GM23338 (cell line): ENCODE data around the gene LTB4R. TPM values are rescaled to one million over a fixed set of nuclear protein-coding genes. Genes with fewer than 3 reads are reported as not detected.

ENCODE experiments used
- ATAC-seq: fragments of 200-7000 bp; cut with Tn5 transposase; 3 replicates; pipeline ENCODE4 v1.9.1; 2020
- DNase-seq: peaks from one replicate; pipeline ENCODE4 v3.0.0-alpha.2; 2015; ENCODE audit warnings: low spot score
- H2AFZ ChIP-seq: fragments of 200-600 bp; sonication (generic); 2 replicates; pipeline ENCODE4 v1.8.0; 2016; ENCODE audit warnings: antibody characterized with exemption, mild to moderate bottlenecking, moderate library complexity
- H3F3A ChIP-seq: fragments of 200-600 bp; sonication (generic); replicated peaks from 2 replicates; pipeline ENCODE4 v1.8.0; 2017; ENCODE audit warnings: antibody characterized with exemption, mixed run types, low read depth
- H3K27ac ChIP-seq: fragments of 200-600 bp; sonication (generic); 2 replicates; pipeline ENCODE4 v1.6.1; 2016; ENCODE audit warnings: low read depth
- H3K27me3 ChIP-seq: fragments of 200-600 bp; sonication (generic); 2 replicates; pipeline ENCODE4 v1.8.0; 2016; ENCODE audit warnings: mild to moderate bottlenecking, mixed run types, moderate library complexity; ENCODE audit not compliant: insufficient read depth
- H3K36me3 ChIP-seq: fragments of 200-600 bp; sonication (generic); 2 replicates; pipeline ENCODE4 v1.8.0; 2016; ENCODE audit warnings: mild to moderate bottlenecking; ENCODE audit not compliant: insufficient read depth
- H3K4me1 ChIP-seq: fragments of 200-600 bp; sonication (generic); 2 replicates; pipeline ENCODE4 v1.8.0; 2016; ENCODE audit warnings: mild to moderate bottlenecking, moderate library complexity; ENCODE audit not compliant: insufficient read depth
- H3K4me2 ChIP-seq: fragments of 200-600 bp; sonication (generic); 2 replicates; pipeline ENCODE4 v1.7.1; 2017; ENCODE audit warnings: mixed run types
- H3K4me3 ChIP-seq: fragments of 200-600 bp; sonication (generic); 2 replicates; pipeline ENCODE4 v1.6.1; 2016; ENCODE audit warnings: mixed run types
- H3K79me2 ChIP-seq: fragments of 200-600 bp; sonication (generic); replicated peaks from 2 replicates; pipeline ENCODE4 v1.8.0; 2017; ENCODE audit warnings: mild to moderate bottlenecking; ENCODE audit not compliant: insufficient read depth
- H3K9me2 ChIP-seq: fragments of 200-600 bp; sonication (generic); 2 replicates; pipeline ENCODE4 v1.8.0; 2017; ENCODE audit not compliant: insufficient read depth
- H4K20me1 ChIP-seq: fragments of 200-600 bp; sonication (generic); replicated peaks from 2 replicates; pipeline ENCODE4 v1.8.0; 2017; ENCODE audit warnings: mild to moderate bottlenecking; ENCODE audit not compliant: insufficient read depth
- H3K27ac Mint-ChIP-seq: 2 replicates; pipeline ENCODE4 v1.8.0; 2020; ENCODE audit warnings: inconsistent platforms, mild to moderate bottlenecking, moderate library complexity, mixed read lengths
- H3K27me3 Mint-ChIP-seq: 3 replicates; pipeline ENCODE4 v1.8.0; 2022; ENCODE audit warnings: low read depth, mild to moderate bottlenecking, moderate library complexity, mixed read lengths, inconsistent platforms; ENCODE audit not compliant: insufficient read depth, poor library complexity
- H3K36me3 Mint-ChIP-seq: 3 replicates; pipeline ENCODE4 v1.8.0; 2021; ENCODE audit warnings: low read depth, mild to moderate bottlenecking, inconsistent platforms, moderate library complexity, mixed read lengths
- H3K4me1 Mint-ChIP-seq: 3 replicates; pipeline ENCODE4 v1.8.0; 2020; ENCODE audit warnings: mild to moderate bottlenecking, inconsistent platforms, mixed read lengths
- H3K4me3 Mint-ChIP-seq: 3 replicates; pipeline ENCODE4 v1.8.0; 2021; ENCODE audit warnings: moderate library complexity, mild to moderate bottlenecking, inconsistent platforms, mixed read lengths
- H3K9me3 Mint-ChIP-seq: 3 replicates; pipeline ENCODE4 v1.8.0; 2020; ENCODE audit warnings: moderate library complexity, mild to moderate bottlenecking, inconsistent platforms, mixed read lengths
- CREB1 ChIP-seq: fragments of 250-450 bp; sonication (Bioruptor Pico); IDR thresholded peaks from 2 replicates; pipeline ENCODE4 v1.5.0; 2020; ENCODE audit warnings: low read depth, mild to moderate bottlenecking, moderate library complexity
- EZH2phosphoT487 ChIP-seq: fragments of 200-600 bp; sonication (generic); IDR thresholded peaks from one replicate; pipeline ENCODE4 v1.8.1; 2018; ENCODE audit warnings: antibody characterized with exemption; ENCODE audit not compliant: unreplicated experiment
- JUNB ChIP-seq: IDR thresholded peaks from one replicate; pipeline ENCODE4 v1.6.1; 2016; ENCODE audit warnings: antibody characterized with exemption; ENCODE audit not compliant: unreplicated experiment
- POLR2AphosphoS5 ChIP-seq: IDR thresholded peaks from 2 replicates; pipeline ENCODE4 v1.6.1; 2016; ENCODE audit warnings: antibody characterized with exemption, low read depth
- STAT1 ChIP-seq: IDR thresholded peaks from one replicate; pipeline ENCODE4 v1.6.1; 2016; ENCODE audit warnings: antibody characterized with exemption; ENCODE audit not compliant: unreplicated experiment
- ZNF331 ChIP-seq: fragments of 250-450 bp; sonication (Bioruptor Pico); IDR thresholded peaks from 2 replicates; pipeline ENCODE4 v1.5.0; 2020; ENCODE audit warnings: low read depth, mild to moderate bottlenecking, moderate library complexity
- polyA plus RNA-seq: library from polyadenylated mRNA; unstranded; fragments of >200 nt; fragmentation: Nextera tagmentation; extraction: Ambion mirVana; gene quantifications from 2 replicates; pipeline ENCODE4 v1.2.1, GENCODE V29; 2016
- total RNA-seq: library from RNA; depleted of rRNA; stranded (reverse); fragments of >200 nt; shearing (Covaris generic); gene quantifications from 2 replicates; pipeline ENCODE4 v1.2.3, GENCODE V29; 2014
- TF ChIP-seq, protein P1 (sequence below): IDR thresholded peaks from 2 replicates; pipeline ENCODE4 v1.6.1; 2016; ENCODE audit warnings: antibody characterized with exemption
- TF ChIP-seq, protein P2 (sequence below), 2 experiments: fragments of 200-600 bp in 1 of 2; sonication (generic) in 1 of 2; conservative IDR thresholded peaks; 2 replicates each; pipeline versions ENCODE4 v1.5.1 to v1.6.1; 2016 to 2017; ENCODE audit warnings: antibody characterized with exemption in 2 of 2, low read depth in 2 of 2, mild to moderate bottlenecking in 2 of 2, moderate library complexity in 1 of 2
- TF ChIP-seq, protein P3 (sequence below): fragments of 250-450 bp; sonication (Bioruptor Pico); IDR thresholded peaks from 2 replicates; pipeline ENCODE4 v1.5.0; 2020; ENCODE audit warnings: mild to moderate bottlenecking, moderate library complexity

The LTB4R gene
- total and polyA plus RNA-seq, 2 experiments from 2014 or later, result 2.1 to 4.7 TPM

DNA sequence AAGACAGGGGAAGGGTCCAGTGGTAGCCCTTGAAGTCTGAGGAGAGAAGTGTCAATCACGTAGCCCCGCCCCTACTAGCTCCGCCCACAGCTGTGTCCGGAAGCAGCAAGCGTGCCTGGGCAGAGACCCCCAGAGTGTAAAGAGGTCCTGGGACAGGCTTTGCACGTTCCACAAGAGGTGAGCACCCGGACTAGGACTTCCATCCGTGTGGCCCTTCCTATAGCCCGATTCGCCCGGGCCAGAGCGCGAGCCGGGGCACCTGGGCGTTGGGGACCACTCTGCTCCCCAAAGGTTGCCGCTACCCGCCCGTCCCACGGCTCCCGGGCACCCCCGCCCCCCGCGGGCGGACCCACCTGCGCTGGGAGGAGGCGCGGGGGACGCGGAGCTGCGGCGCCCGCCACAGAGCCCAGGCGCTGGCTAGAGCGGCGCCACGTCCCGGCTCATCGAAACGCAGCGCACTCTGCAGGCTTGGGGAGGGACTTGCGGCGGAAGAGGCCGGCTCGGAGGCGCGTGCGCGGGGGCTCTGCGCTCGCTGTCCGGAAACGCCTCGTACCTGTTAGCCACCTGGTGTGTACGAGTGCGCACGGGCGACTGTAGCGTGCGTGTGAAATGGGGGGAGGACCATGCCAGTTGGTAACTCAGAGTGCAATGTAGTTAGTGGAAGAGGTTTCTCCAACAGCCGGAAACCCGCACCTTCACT, 40.0 kb upstream of the LTB4R start, which contains the start of gene RABGGTA:
Gene RABGGTA, minus strand, starts transcription at position 464 of the 700 bp plus-strand sequence. CDS start 482 bp downstream, outside the sequence.
- no peaks in the 10 kb centered on the region for H3K9me2 ChIP-seq
- no peaks in the 10 kb centered on the region for H4K20me1 ChIP-seq
- peak within 1 kb of the TSS; percentile 95 for H3K27ac ChIP-seq
- H3K4me1 ChIP-seq, result peaks cover 16% of the 10 kb centered on the region
- Mint-ChIP-seq H3K9me3 (no peaks in the 10 kb centered on the region; the same call in 2 of the 3 replicates), H3K27me3 (peaks cover 8% of the 10 kb centered on the region), H3K4me1 (peaks cover 22% of the 10 kb centered on the region), H3K4me3 (peak within 1 kb of the TSS; percentile 77), H3K36me3 (peaks cover 6% of the 10 kb centered on the region; the same call in 2 of the 3 replicates), H3K27ac (peak within 1 kb of the TSS; percentile 94)
- H3K4me3 ChIP-seq, result peak within 1 kb of the TSS; percentile 86
- no peak for TF ChIP-seq JUNB
- peak; percentile 82 for TF ChIP-seq CREB1 (CRISPR knock-in tag)
- TF ChIP-seq, protein P1, sequence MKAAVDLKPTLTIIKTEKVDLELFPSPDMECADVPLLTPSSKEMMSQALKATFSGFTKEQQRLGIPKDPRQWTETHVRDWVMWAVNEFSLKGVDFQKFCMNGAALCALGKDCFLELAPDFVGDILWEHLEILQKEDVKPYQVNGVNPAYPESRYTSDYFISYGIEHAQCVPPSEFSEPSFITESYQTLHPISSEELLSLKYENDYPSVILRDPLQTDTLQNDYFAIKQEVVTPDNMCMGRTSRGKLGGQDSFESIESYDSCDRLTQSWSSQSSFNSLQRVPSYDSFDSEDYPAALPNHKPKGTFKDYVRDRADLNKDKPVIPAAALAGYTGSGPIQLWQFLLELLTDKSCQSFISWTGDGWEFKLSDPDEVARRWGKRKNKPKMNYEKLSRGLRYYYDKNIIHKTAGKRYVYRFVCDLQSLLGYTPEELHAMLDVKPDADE, result 0 out of 2 replicates have a peak, but pooled peaks have one; percentile 45
- no peak for TF ChIP-seq STAT1
- TF ChIP-seq POLR2AphosphoS5, result peak; percentile 90
- TF ChIP-seq, protein P2, sequence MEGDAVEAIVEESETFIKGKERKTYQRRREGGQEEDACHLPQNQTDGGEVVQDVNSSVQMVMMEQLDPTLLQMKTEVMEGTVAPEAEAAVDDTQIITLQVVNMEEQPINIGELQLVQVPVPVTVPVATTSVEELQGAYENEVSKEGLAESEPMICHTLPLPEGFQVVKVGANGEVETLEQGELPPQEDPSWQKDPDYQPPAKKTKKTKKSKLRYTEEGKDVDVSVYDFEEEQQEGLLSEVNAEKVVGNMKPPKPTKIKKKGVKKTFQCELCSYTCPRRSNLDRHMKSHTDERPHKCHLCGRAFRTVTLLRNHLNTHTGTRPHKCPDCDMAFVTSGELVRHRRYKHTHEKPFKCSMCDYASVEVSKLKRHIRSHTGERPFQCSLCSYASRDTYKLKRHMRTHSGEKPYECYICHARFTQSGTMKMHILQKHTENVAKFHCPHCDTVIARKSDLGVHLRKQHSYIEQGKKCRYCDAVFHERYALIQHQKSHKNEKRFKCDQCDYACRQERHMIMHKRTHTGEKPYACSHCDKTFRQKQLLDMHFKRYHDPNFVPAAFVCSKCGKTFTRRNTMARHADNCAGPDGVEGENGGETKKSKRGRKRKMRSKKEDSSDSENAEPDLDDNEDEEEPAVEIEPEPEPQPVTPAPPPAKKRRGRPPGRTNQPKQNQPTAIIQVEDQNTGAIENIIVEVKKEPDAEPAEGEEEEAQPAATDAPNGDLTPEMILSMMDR (conservative IDR thresholded peaks at IDR 0.05; ENCODE audit: low read depth in 2 of 2), result peak; percentile 60 to 82
- no peak for TF ChIP-seq EZH2phosphoT487
- ATAC-seq (peak; percentile 94), DNase-seq (peak; percentile 94)
- no peaks in the 10 kb centered on the region for H3K36me3 ChIP-seq
- H3F3A ChIP-seq, result peaks cover 11% of the 10 kb centered on the region; the same call in 1 of the 2 replicates
- H3K27me3 ChIP-seq, result no peaks in the 10 kb centered on the region
- H2AFZ ChIP-seq, result peak within 1 kb of the TSS; percentile 93
- H3K4me2 ChIP-seq, result peak within 1 kb of the TSS; percentile 84
- H3K79me2 ChIP-seq, result no peaks in the 10 kb centered on the region; the same call in 1 of the 2 replicates

DNA sequence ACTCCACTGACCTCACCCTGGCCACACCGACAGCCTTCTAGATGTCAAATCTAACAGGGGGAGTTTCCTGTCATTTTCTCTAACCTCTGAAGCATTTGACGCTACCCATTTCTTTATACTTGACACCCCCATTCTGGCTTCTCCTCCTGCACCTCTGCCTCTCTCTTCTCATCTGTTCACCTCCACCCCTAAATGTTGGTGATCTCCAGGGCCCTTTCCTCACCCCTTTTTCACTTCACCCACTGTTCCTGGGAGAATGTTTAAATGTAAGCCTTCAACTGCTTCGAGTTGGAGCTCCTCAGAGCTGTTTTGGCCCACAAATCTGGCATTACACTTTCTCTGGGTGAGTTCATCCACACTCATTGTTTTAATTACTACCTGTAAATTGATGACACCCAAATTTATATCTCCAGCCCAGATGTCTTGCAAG, 39.5 kb upstream of the LTB4R start:
- ATAC-seq, result no peak
- TF ChIP-seq, protein P3, sequence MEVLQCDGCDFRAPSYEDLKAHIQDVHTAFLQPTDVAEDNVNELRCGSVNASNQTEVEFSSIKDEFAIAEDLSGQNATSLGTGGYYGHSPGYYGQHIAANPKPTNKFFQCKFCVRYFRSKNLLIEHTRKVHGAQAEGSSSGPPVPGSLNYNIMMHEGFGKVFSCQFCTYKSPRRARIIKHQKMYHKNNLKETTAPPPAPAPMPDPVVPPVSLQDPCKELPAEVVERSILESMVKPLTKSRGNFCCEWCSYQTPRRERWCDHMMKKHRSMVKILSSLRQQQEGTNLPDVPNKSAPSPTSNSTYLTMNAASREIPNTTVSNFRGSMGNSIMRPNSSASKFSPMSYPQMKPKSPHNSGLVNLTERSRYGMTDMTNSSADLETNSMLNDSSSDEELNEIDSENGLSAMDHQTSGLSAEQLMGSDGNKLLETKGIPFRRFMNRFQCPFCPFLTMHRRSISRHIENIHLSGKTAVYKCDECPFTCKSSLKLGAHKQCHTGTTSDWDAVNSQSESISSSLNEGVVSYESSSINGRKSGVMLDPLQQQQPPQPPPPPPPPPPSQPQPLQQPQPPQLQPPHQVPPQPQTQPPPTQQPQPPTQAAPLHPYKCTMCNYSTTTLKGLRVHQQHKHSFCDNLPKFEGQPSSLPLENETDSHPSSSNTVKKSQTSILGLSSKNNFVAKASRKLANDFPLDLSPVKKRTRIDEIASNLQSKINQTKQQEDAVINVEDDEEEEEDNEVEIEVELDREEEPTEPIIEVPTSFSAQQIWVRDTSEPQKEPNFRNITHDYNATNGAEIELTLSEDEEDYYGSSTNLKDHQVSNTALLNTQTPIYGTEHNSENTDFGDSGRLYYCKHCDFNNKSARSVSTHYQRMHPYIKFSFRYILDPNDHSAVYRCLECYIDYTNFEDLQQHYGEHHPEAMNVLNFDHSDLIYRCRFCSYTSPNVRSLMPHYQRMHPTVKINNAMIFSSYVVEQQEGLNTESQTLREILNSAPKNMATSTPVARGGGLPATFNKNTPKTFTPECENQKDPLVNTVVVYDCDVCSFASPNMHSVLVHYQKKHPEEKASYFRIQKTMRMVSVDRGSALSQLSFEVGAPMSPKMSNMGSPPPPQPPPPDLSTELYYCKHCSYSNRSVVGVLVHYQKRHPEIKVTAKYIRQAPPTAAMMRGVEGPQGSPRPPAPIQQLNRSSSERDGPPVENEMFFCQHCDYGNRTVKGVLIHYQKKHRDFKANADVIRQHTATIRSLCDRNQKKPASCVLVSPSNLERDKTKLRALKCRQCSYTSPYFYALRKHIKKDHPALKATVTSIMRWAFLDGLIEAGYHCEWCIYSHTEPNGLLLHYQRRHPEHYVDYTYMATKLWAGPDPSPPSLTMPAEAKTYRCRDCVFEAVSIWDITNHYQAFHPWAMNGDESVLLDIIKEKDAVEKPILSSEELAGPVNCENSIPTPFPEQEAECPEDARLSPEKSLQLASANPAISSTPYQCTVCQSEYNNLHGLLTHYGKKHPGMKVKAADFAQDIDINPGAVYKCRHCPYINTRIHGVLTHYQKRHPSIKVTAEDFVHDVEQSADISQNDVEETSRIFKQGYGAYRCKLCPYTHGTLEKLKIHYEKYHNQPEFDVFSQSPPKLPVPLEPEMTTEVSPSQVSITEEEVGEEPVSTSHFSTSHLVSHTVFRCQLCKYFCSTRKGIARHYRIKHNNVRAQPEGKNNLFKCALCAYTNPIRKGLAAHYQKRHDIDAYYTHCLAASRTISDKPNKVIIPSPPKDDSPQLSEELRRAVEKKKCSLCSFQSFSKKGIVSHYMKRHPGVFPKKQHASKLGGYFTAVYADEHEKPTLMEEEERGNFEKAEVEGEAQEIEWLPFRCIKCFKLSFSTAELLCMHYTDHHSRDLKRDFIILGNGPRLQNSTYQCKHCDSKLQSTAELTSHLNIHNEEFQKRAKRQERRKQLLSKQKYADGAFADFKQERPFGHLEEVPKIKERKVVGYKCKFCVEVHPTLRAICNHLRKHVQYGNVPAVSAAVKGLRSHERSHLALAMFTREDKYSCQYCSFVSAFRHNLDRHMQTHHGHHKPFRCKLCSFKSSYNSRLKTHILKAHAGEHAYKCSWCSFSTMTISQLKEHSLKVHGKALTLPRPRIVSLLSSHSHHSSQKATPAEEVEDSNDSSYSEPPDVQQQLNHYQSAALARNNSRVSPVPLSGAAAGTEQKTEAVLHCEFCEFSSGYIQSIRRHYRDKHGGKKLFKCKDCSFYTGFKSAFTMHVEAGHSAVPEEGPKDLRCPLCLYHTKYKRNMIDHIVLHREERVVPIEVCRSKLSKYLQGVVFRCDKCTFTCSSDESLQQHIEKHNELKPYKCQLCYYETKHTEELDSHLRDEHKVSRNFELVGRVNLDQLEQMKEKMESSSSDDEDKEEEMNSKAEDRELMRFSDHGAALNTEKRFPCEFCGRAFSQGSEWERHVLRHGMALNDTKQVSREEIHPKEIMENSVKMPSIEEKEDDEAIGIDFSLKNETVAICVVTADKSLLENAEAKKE (CRISPR knock-in tag), result no peak
- no peak for TF ChIP-seq POLR2AphosphoS5
- TF ChIP-seq, protein P1, result no peak
- TF ChIP-seq ZNF331, result no peak

More for the DNA sequence above, 39.5 kb upstream of the LTB4R start:
- H3K4me1 ChIP-seq, result peaks cover 16% of the 10 kb centered on the region
- H3F3A ChIP-seq, result peaks cover 11% of the 10 kb centered on the region; the same call in 1 of the 2 replicates
- no peaks in the 10 kb centered on the region for H3K36me3 ChIP-seq
- no peaks in the 10 kb centered on the region; the same call in 1 of the 2 replicates for H3K79me2 ChIP-seq
- H3K9me2 ChIP-seq, result no peaks in the 10 kb centered on the region
- H3K4me2 ChIP-seq, result peak overlapping the region; percentile 84
- Mint-ChIP-seq H3K27me3 (peaks cover 10% of the 10 kb centered on the region), H3K36me3 (peaks cover 6% of the 10 kb centered on the region; the same call in 2 of the 3 replicates), H3K27ac (no peak overlapping the region), H3K9me3 (no peaks in the 10 kb centered on the region; the same call in 2 of the 3 replicates), H3K4me1 (peaks cover 22% of the 10 kb centered on the region), H3K4me3 (peak overlapping the region; percentile 77)
- H3K4me3 ChIP-seq, result peak overlapping the region; percentile 86
- no peak for DNase-seq
- peak overlapping the region; percentile 38; the same call in 1 of the 2 replicates for H2AFZ ChIP-seq
- no peak overlapping the region for H3K27ac ChIP-seq
- no peaks in the 10 kb centered on the region for H3K27me3 ChIP-seq
- H4K20me1 ChIP-seq, result no peaks in the 10 kb centered on the region
